ENCODE measurements around the gene PPIL6.

Gene PPIL6

GRCh38 chr6:109373331-109373730 lies 67.1 kb downstream of the PPIL6 start:
- Histone ChIP-seq H3K36me3 (replicated peaks; ENCODE audit: low read depth, low read length) (peaks cover 65% of the 10 kb centered on the region), H3K4me1 (ENCODE audit: low read length) (peaks cover 34% of the 10 kb centered on the region), H4K20me1 (ENCODE audit: insufficient read depth, low read length) (peaks cover 40% of the 10 kb centered on the region), H3K9ac (ENCODE audit: low read length) (no peak overlapping the region), H3K79me2 (ENCODE audit: low read length) (peaks cover 35% of the 10 kb centered on the region), H3K4me3 (ENCODE audit: low read length) (peak overlapping the region; percentile 46), H3K4me2 (ENCODE audit: low read length) (peak overlapping the region; percentile 84), H3K27ac (ENCODE audit: low read length) (peak overlapping the region; percentile 55), H3K27me3 (ENCODE audit: low read depth, low read length) (no peaks in the 10 kb centered on the region), H3K9me3 (ENCODE audit: insufficient read depth, low read length) (no peaks in the 10 kb centered on the region), H2AFZ (ENCODE audit: low read depth, low read length) (no peak overlapping the region)
- TF ChIP-seq EZH2phosphoT487 (IDR thresholded peaks at IDR 0.05; ENCODE audit: low read depth), result no peak
- no peak for TF ChIP-seq CTCF (IDR thresholded peaks at IDR 0.05; ENCODE audit: low read depth, low read length)

GRCh38 chr6:109372130-109372529 lies 68.3 kb downstream of the PPIL6 start:
- peaks cover 34% of the 10 kb centered on the region for H3K4me1 ChIP-seq (ENCODE audit: low read length)
- H3K27ac ChIP-seq (ENCODE audit: low read length), result no peak overlapping the region
- H3K9me3 ChIP-seq (ENCODE audit: insufficient read depth, low read length), result no peaks in the 10 kb centered on the region
- no peak overlapping the region for H2AFZ ChIP-seq (ENCODE audit: low read depth, low read length)
- peaks cover 61% of the 10 kb centered on the region for H3K36me3 ChIP-seq (replicated peaks; ENCODE audit: low read depth, low read length)
- no peak overlapping the region for H3K4me3 ChIP-seq (ENCODE audit: low read length)
- H3K79me2 ChIP-seq (ENCODE audit: low read length), result peaks cover 24% of the 10 kb centered on the region
- H3K4me2 ChIP-seq (ENCODE audit: low read length), result peak overlapping the region; percentile 22
- no peak overlapping the region for H3K9ac ChIP-seq (ENCODE audit: low read length)
- TF ChIP-seq CTCF (IDR thresholded peaks at IDR 0.05; ENCODE audit: low read depth, low read length), result no peak
- TF ChIP-seq EZH2phosphoT487 (IDR thresholded peaks at IDR 0.05; ENCODE audit: low read depth), result no peak
- no peaks in the 10 kb centered on the region for H3K27me3 ChIP-seq (ENCODE audit: low read depth, low read length)
- peaks cover 28% of the 10 kb centered on the region for H4K20me1 ChIP-seq (ENCODE audit: insufficient read depth, low read length)

GRCh38 chr6:109370792-109371191 lies 69.6 kb downstream of the PPIL6 start:
- Histone ChIP-seq H3K9ac (ENCODE audit: low read length) (no peak overlapping the region), H3K79me2 (ENCODE audit: low read length) (peaks cover 15% of the 10 kb centered on the region), H2AFZ (ENCODE audit: low read depth, low read length) (no peak overlapping the region), H3K4me1 (ENCODE audit: low read length) (peaks cover 34% of the 10 kb centered on the region), H3K4me3 (ENCODE audit: low read length) (no peak overlapping the region), H3K27me3 (ENCODE audit: low read depth, low read length) (no peaks in the 10 kb centered on the region), H4K20me1 (ENCODE audit: insufficient read depth, low read length) (peaks cover 21% of the 10 kb centered on the region), H3K4me2 (ENCODE audit: low read length) (no peak overlapping the region), H3K27ac (ENCODE audit: low read length) (no peak overlapping the region), H3K9me3 (ENCODE audit: insufficient read depth, low read length) (no peaks in the 10 kb centered on the region), H3K36me3 (replicated peaks; ENCODE audit: low read depth, low read length) (peaks cover 65% of the 10 kb centered on the region)
- TF ChIP-seq EZH2phosphoT487 (IDR thresholded peaks at IDR 0.05; ENCODE audit: low read depth), result no peak
- TF ChIP-seq CTCF (IDR thresholded peaks at IDR 0.05; ENCODE audit: low read depth, low read length), result no peak

GRCh38 chr6:109370336-109370735 lies 70.1 kb downstream of the PPIL6 start:
- H3K27ac ChIP-seq (ENCODE audit: low read length), result no peak overlapping the region
- peaks cover 15% of the 10 kb centered on the region for H3K79me2 ChIP-seq (ENCODE audit: low read length)
- H3K4me1 ChIP-seq (ENCODE audit: low read length), result peaks cover 34% of the 10 kb centered on the region
- H3K9me3 ChIP-seq (ENCODE audit: insufficient read depth, low read length), result no peaks in the 10 kb centered on the region
- H3K36me3 ChIP-seq (replicated peaks; ENCODE audit: low read depth, low read length), result peaks cover 65% of the 10 kb centered on the region
- no peak overlapping the region for H3K4me3 ChIP-seq (ENCODE audit: low read length)
- H3K9ac ChIP-seq (ENCODE audit: low read length), result no peak overlapping the region
- peaks cover 21% of the 10 kb centered on the region for H4K20me1 ChIP-seq (ENCODE audit: insufficient read depth, low read length)
- TF ChIP-seq CTCF (IDR thresholded peaks at IDR 0.05; ENCODE audit: low read depth, low read length) (no peak), EZH2phosphoT487 (IDR thresholded peaks at IDR 0.05; ENCODE audit: low read depth) (no peak)
- no peak overlapping the region for H2AFZ ChIP-seq (ENCODE audit: low read depth, low read length)
- H3K4me2 ChIP-seq (ENCODE audit: low read length), result no peak overlapping the region
- H3K27me3 ChIP-seq (ENCODE audit: low read depth, low read length), result no peaks in the 10 kb centered on the region

Data from OCI-LY3 (cell line).